DND-41 (cell line): ENCODE results near the gene TADA2B.

Experiments
- EZH2 ChIP-seq: IDR thresholded peaks from 3 replicates; pipeline ENCODE4 v1.6.1; 2012; ENCODE audit warnings: borderline replicate concordance, low read depth, mild to moderate bottlenecking, moderate library complexity, low read length, inconsistent platforms; ENCODE audit not compliant: severe bottlenecking
- TF ChIP-seq, protein P1 (sequence below): IDR thresholded peaks from 2 replicates; pipeline ENCODE4 v1.5.1; 2012; ENCODE audit warnings: borderline replicate concordance, low read length, moderate library complexity, mild to moderate bottlenecking; ENCODE audit not compliant: poor library complexity, severe bottlenecking; ENCODE audit errors: extremely low read depth

DNA sequence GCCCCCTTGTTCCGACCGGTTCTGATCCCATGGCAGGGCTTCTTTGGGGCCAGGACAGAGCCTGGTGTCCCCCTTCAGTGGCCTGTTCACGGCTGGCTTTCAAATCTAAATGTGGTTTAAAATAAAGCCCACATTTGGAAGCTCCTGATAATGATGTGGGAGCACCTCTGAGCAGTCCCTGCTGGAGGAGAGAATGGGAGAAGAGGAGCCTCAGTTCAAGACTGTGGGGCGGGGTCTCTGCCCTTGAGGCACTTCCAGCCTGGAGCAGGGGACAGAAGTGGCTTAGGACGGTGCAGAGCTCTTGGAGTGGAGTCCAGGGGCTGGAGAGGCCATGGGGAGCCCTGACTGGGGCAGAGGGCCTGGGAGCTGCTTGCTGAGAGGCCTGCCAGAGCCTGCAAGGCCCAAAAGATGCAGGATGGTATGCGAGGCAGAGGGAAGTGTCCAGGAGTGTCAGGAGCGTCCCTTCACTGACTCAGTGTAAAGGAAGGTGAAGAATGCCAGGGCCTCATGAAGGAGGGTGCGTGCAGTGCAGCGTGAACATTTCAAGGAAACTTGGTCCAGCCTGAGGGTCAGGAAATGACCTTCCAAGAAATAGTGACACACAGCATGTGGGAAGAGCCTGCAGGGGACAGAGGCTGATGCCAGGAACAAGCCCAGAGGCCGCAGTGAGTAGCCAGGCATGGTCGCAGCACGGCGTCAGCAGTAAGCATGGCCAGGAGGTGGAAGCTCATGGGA lies 21.1 kb upstream of the TADA2B start:
- TF ChIP-seq, protein P1, sequence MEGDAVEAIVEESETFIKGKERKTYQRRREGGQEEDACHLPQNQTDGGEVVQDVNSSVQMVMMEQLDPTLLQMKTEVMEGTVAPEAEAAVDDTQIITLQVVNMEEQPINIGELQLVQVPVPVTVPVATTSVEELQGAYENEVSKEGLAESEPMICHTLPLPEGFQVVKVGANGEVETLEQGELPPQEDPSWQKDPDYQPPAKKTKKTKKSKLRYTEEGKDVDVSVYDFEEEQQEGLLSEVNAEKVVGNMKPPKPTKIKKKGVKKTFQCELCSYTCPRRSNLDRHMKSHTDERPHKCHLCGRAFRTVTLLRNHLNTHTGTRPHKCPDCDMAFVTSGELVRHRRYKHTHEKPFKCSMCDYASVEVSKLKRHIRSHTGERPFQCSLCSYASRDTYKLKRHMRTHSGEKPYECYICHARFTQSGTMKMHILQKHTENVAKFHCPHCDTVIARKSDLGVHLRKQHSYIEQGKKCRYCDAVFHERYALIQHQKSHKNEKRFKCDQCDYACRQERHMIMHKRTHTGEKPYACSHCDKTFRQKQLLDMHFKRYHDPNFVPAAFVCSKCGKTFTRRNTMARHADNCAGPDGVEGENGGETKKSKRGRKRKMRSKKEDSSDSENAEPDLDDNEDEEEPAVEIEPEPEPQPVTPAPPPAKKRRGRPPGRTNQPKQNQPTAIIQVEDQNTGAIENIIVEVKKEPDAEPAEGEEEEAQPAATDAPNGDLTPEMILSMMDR = no peak
- no peak for TF ChIP-seq EZH2
